Stimulated activated CD8-positive, alpha-beta memory T cell treated with anti-CD3 and anti-CD28 coated beads, Interleukin-2, amount 100 ng/mL, for 1 hour (primary cell): ENCODE data around the gene CPTP.
A peak's percentile ranks its signal among the peaks of the same experiment; 100 is the strongest.
"Not testable (repeated sequence)": the region's sequence is repeated elsewhere in the genome, so short reads cannot be mapped to it uniquely, and the experiment has no call there.

ENCODE experiments used
- DNase-seq, 2 donors: peaks; one replicate each; pipeline ENCODE4 v3.0.0-alpha.2; 2020; ENCODE audit warnings: low read depth in 2 of 2

CPTP gene

GRCh38 chr1:1365875-1366698 is 41.5 kb downstream of the CPTP start:
- DNase-seq: no peak

GRCh38 chr1:1366699-1367066 is 42.1 kb downstream of the CPTP start:
- no peak for DNase-seq

GRCh38 chr1:1367315-1367714 is 42.7 kb downstream of the CPTP start:
- no peak for DNase-seq

GRCh38 chr1:1370094-1370493 is 45.5 kb downstream of the CPTP start:
- not testable (repeated sequence) for DNase-seq

GRCh38 chr1:1370771-1371300 is 46.2 kb downstream of the CPTP start:
- DNase-seq: no peak

- DNase-seq: peak in 1 of 2 donors; percentile 42
Observed at GRCh38 chr1:1371364-1371745, 46.8 kb downstream of the CPTP start.

- peak; percentile 59 to 60 for DNase-seq
Observed at GRCh38 chr1:1371746-1372711, 47.4 kb downstream of the CPTP start.

GRCh38 chr1:1373051-1373814 is 48.6 kb downstream of the CPTP start:
- no peak for DNase-seq

- DNase-seq: no peak
Observed at GRCh38 chr1:1373815-1374588, 49.4 kb downstream of the CPTP start.

- no peak for DNase-seq
Observed at GRCh38 chr1:1374589-1374928, 50.0 kb downstream of the CPTP start.

GRCh38 chr1:1374929-1375662 is 50.5 kb downstream of the CPTP start, which contains the start of gene AURKAIP1:
AURKAIP1 (minus strand) TSS chr1:1375207; CDS start chr1:1374756, 451 bp downstream.
- DNase-seq: peak; percentile 89 to 90

GRCh38 chr1:1376551-1377226 is 52.1 kb downstream of the CPTP start:
- no peak for DNase-seq

- DNase-seq: no peak
Observed at GRCh38 chr1:1377540-1378205, 53.1 kb downstream of the CPTP start.
